GM18526 (cell line): ENCODE measurements around the gene POLR2H.

Experiments used
- POLR2A ChIP-seq: IDR thresholded peaks from 3 replicates; pipeline ENCODE4 v1.6.1; 2011; ENCODE audit not compliant: insufficient read length; ENCODE audit errors: extremely low read depth

The POLR2H gene

DNA sequence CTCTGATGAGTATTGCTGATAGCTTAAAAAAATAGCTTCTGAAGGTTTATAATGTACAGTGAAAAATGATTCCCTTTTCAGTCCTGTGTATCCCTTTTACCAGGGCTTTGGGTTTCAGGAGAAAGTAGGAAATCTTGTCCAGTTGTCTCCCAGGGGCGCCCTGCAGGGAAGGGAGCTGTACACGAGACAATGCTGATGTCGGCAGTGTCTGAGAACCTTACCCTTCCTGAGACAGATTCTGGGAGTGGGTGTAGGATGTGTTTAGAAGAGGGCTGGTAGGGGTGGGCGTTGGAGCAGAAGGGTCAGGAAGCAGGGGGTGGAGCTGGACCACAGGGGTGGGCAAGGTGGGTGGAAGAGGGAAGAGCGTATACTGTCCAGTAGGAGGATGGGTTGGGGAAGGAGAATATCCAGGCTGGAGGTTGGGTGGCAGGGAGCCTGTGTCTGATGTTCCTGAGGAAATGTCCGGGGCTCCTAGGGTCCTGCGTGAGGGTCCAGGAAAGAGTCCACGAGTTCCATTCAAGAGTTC is 10.8 kb downstream of the POLR2H start:
- TF ChIP-seq POLR2A = no peak

DNA sequence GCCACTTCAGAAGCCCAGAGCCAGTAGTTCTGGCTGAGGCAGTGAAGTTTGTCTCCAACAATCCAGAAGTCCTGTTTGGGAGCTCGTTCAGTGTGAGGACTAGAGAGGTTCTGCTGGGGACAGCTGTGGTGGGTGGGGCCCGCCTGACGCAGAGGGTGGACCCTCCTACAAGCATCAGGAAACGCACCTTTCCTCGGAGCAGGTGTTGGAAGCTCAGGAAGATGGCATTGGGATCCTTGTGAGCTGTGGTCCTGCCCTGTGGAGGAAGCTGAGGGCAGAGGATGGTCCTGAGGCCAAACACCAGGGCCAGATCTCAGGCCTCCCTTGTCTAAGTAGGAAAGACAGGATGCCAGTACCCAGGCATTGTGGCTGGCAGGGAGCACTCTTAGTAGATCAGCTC is 11.4 kb downstream of the POLR2H start:
- TF ChIP-seq POLR2A = no peak

DNA sequence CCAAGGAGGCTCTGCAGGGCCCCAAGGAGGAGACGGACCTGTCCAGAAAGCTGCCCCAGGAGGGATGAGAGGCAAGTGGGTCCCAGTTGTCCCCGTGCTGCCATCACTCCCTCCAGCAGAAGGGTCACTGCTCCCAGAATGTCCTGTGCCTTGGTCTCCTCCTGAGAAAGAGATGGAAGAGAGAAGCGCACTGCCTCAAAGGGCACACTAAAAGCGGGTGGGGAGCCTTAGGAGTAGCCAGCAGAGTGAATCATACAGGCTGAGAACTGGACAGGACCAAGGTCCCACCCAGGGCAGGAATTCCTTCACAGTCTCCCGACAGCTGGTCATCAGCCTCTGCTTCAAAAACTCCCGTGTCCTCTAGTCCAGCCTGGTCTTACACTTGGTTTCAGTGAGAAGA is 11.9 kb downstream of the POLR2H start:
- TF ChIP-seq POLR2A = no peak

GRCh38 chr3:184375747-184376461 is 14.4 kb downstream of the POLR2H start:
- TF ChIP-seq POLR2A = no peak

- TF ChIP-seq POLR2A = no peak
These were observed 15.9 kb downstream of the POLR2H start for GRCh38 chr3:184377374-184377773.

- TF ChIP-seq POLR2A = no peak
These were observed 16.5 kb downstream of the POLR2H start, which contains the start of gene THPO for GRCh38 chr3:184377882-184378445. Gene THPO, minus strand, starts transcription at chr3:184378207. Its CDS starts 1,948 bp downstream, at chr3:184376259.

- TF ChIP-seq POLR2A = no peak
These were observed 17.3 kb downstream of the POLR2H start for GRCh38 chr3:184378651-184379357.

DNA sequence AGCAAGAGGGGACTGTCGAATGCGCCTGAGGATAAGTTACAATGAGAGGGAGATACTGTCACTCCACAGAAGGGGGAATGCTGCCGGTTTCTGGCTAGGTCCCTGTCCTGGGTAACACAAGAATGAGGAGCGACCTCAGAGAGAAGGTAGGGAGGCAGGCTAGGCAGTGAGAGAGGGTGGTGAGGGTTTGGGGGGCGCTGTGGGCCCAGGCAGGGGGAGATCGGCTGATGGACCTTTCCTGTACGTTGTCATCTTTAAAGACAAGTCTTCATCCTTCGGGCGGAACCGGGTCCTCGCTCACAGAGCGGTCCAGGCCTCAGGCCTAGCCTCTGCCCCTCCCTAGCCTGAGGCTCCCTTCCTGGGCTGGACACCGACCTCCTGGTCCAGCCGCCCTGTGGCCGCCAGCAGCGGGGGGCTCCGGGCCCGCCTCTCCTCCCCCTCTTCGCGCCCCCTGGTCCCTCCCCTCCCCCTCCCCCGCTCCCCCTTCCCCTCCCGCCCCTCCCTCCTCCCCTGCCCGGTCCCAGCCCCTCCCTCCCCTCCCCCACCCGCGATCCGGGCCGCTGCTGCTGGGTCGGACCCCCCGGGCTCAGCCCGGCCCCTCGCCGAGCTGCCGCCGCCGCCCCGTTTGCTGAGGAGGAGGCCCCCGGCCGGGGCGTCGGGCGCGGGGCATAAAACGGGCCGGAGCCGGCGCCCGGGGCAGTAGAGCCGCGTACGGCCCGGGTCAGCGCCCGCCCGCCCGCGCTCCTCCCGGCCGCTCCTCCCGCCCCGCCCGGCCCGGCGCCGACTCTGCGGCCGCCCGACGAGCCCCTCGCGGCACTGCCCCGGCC is 18.1 kb downstream of the POLR2H start, which contains the start of gene CHRD:
CHRD (plus strand) TSS at position 697 of the 827 bp plus-strand sequence. CDS start 265 bp downstream, outside the sequence.
- no peak for TF ChIP-seq POLR2A

DNA sequence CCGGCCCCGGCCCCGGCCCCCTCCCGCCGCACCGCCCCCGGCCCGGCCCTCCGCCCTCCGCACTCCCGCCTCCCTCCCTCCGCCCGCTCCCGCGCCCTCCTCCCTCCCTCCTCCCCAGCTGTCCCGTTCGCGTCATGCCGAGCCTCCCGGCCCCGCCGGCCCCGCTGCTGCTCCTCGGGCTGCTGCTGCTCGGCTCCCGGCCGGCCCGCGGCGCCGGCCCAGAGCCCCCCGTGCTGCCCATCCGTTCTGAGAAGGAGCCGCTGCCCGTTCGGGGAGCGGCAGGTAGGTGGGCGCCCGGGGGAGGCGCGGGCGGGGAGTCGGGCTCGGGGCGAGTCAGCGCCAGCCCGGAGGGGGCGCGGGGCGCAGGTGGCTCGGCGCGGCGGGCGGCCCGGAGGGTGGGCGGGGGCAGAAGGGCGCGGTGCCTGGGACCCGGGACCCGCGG is 18.7 kb downstream of the POLR2H start:
- no peak for TF ChIP-seq POLR2A

DNA sequence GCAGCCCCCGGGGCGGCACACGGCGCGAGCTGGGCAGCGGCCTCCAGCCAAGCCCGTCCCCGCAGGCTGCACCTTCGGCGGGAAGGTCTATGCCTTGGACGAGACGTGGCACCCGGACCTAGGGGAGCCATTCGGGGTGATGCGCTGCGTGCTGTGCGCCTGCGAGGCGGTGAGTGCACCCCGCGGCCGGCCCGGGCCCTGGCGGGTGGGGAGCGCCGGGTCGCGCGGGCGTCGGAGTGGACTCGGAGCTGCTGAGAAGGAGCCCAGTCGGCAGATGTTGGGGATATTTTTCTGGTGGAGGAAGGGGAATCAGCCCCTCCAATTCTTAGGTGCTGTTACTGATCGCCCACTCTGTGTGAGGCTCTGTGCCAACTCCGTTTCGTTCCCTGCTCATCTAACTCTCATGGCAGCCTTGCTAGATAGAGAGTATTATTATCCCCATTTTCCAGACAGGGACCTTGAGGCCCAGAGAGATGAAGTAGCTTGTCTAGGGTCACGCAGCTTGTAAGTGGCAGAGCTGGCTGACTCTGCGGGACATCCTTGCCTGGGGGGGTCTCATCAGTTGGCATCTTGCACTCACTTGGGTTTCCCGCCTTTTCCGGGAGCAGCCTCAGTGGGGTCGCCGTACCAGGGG is 19.2 kb downstream of the POLR2H start:
- no peak for TF ChIP-seq POLR2A

GRCh38 chr3:184381261-184382224 is 20.0 kb downstream of the POLR2H start:
- TF ChIP-seq POLR2A = no peak

DNA sequence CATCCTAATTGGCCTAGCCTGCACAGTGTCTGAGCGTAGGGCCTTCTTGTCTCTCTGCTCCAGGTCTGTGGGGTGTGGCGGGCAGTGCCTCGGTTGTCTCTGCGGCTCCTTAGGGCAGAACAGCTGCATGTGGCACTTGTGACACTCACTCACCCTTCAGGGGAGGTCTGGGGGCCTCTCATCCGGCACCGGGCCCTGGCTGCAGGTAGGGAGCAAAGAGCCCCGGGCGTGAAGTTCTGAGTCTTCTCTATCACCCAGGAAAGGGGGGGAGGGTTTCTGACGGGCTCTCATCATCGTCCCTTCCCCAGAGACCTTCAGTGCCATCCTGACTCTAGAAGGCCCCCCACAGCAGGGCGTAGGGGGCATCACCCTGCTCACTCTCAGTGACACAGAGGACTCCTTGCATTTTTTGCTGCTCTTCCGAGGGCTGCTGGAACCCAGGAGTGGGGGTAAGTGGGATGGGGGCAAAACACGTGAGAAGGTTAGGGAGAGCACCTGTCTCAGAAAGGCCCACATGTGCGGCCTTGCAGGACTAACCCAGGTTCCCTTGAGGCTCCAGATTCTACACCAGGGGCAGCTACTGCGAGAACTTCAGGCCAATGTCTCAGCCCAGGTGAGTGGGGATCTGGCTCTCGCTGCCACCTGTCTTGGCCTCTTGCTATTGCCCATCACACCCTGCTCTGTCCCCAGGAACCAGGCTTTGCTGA is 21.0 kb downstream of the POLR2H start:
- no peak for TF ChIP-seq POLR2A
